ENCODE measurements around the gene LPP. TPM values are rescaled to one million over a fixed set of nuclear protein-coding genes. Genes with fewer than 3 reads are reported as not detected.

LPP gene
- total RNA-seq, 6 experiments from 2014 or later: 84.1 to 121 (median 102) TPM

GRCh38 chr3:188739511-188739910, 585.6 kb downstream of the LPP start:
- H3K4me1 Mint-ChIP-seq (ENCODE audit: low read depth): peaks cover 4% of the 10 kb centered on the region; the same call in 1 of the 2 replicates
- no peak overlapping the region for H3K27ac Mint-ChIP-seq
- H3K36me3 Mint-ChIP-seq (ENCODE audit: low read depth): no peaks in the 10 kb centered on the region
- no peak overlapping the region for H3K4me3 Mint-ChIP-seq
- H3K27me3 Mint-ChIP-seq (ENCODE audit: insufficient read depth): no peaks in the 10 kb centered on the region
- no peak for TF ChIP-seq CTCF (IDR thresholded peaks at IDR 0.05)
- no peaks in the 10 kb centered on the region for H3K9me3 Mint-ChIP-seq
- no peak for DNase-seq

- Mint-ChIP-seq H3K9me3 (no peaks in the 10 kb centered on the region), H3K4me3 (no peak overlapping the region), H3K27ac (no peak overlapping the region), H3K4me1 (ENCODE audit: low read depth) (no peaks in the 10 kb centered on the region), H3K27me3 (ENCODE audit: insufficient read depth) (no peaks in the 10 kb centered on the region), H3K36me3 (ENCODE audit: low read depth) (no peaks in the 10 kb centered on the region)
- no peak for DNase-seq
- no peak for TF ChIP-seq CTCF (IDR thresholded peaks at IDR 0.05)
These were observed 586.1 kb downstream of the LPP start for GRCh38 chr3:188740010-188740409.

- H3K36me3 Mint-ChIP-seq (ENCODE audit: low read depth): no peaks in the 10 kb centered on the region
- no peaks in the 10 kb centered on the region for H3K27me3 Mint-ChIP-seq (ENCODE audit: insufficient read depth)
- H3K4me3 Mint-ChIP-seq: no peak overlapping the region
- no peaks in the 10 kb centered on the region for H3K4me1 Mint-ChIP-seq (ENCODE audit: low read depth)
- no peak for TF ChIP-seq CTCF (IDR thresholded peaks at IDR 0.05)
- H3K9me3 Mint-ChIP-seq: no peaks in the 10 kb centered on the region
- DNase-seq: no peak
- H3K27ac Mint-ChIP-seq: no peak overlapping the region
These were observed 589.0 kb downstream of the LPP start for GRCh38 chr3:188742755-188743550.

GRCh38 chr3:188744166-188744565, 590.2 kb downstream of the LPP start:
- Mint-ChIP-seq H3K36me3 (ENCODE audit: low read depth) (no peaks in the 10 kb centered on the region; the same call in 1 of the 2 replicates), H3K4me3 (no peak overlapping the region), H3K4me1 (ENCODE audit: low read depth) (no peaks in the 10 kb centered on the region), H3K27me3 (ENCODE audit: insufficient read depth) (no peaks in the 10 kb centered on the region), H3K9me3 (no peaks in the 10 kb centered on the region), H3K27ac (no peak overlapping the region)
- no peak for DNase-seq
- TF ChIP-seq CTCF (IDR thresholded peaks at IDR 0.05): no peak

GRCh38 chr3:188745031-188745430, 591.1 kb downstream of the LPP start:
- Mint-ChIP-seq H3K4me3 (no peak overlapping the region), H3K27me3 (ENCODE audit: insufficient read depth) (no peaks in the 10 kb centered on the region), H3K4me1 (ENCODE audit: low read depth) (no peaks in the 10 kb centered on the region), H3K9me3 (no peaks in the 10 kb centered on the region), H3K27ac (no peak overlapping the region), H3K36me3 (ENCODE audit: low read depth) (no peaks in the 10 kb centered on the region; the same call in 1 of the 2 replicates)
- no peak for DNase-seq
- no peak for TF ChIP-seq CTCF (IDR thresholded peaks at IDR 0.05)

All from HFFc6 (cell line).